WTC11 (cell line): ENCODE results near the gene HOXB5.

Source experiments
- ESRRA ChIP-seq: sonication (generic); formaldehyde crosslinking; IDR thresholded peaks from 2 replicates; pipeline ENCODE4 v1.8.1; 2022; ENCODE audit warnings: mild to moderate bottlenecking, missing genetic modification reagents, borderline replicate concordance
- FOXK1 ChIP-seq: sonication (generic); formaldehyde crosslinking; IDR thresholded peaks from 2 replicates; pipeline ENCODE4 v1.8.0; 2022; ENCODE audit warnings: mild to moderate bottlenecking, moderate library complexity, missing genetic modification reagents
- KAT7 ChIP-seq: sonication (generic); formaldehyde crosslinking; IDR thresholded peaks from 2 replicates; pipeline ENCODE4 v1.8.1; 2023; ENCODE audit warnings: missing genetic modification reagents, mild to moderate bottlenecking, borderline replicate concordance
- OVOL2 ChIP-seq: fragments of 250-450 bp; sonication (Bioruptor Pico); IDR thresholded peaks from 2 replicates; pipeline ENCODE4 v1.9.0; 2021; ENCODE audit warnings: mild to moderate bottlenecking, borderline replicate concordance
- SP1 ChIP-seq: sonication (generic); formaldehyde crosslinking; conservative IDR thresholded peaks from 2 replicates; pipeline ENCODE4 v1.8.1; 2022; ENCODE audit warnings: missing genetic modification reagents
- ZNF416 ChIP-seq: fragments of 250-450 bp; sonication (Bioruptor Pico); IDR thresholded peaks from 2 replicates; pipeline ENCODE4 v1.9.0; 2021; ENCODE audit warnings: mild to moderate bottlenecking, inconsistent platforms
- TF ChIP-seq, protein P1 (sequence below): fragments of 200-600 bp; IDR thresholded peaks from 2 replicates; pipeline ENCODE4 v1.8.0; 2022; ENCODE audit warnings: antibody characterized with exemption
- TF ChIP-seq, protein P2 (sequence below): sonication (generic); formaldehyde crosslinking; IDR thresholded peaks from 2 replicates; pipeline ENCODE4 v1.8.1; 2023; ENCODE audit warnings: mild to moderate bottlenecking, moderate library complexity, missing genetic modification reagents
- TF ChIP-seq, protein P3 (sequence below): sonication (generic); formaldehyde crosslinking; conservative IDR thresholded peaks from 2 replicates; pipeline ENCODE4 v1.8.1; 2023; ENCODE audit warnings: mild to moderate bottlenecking, low read depth, missing genetic modification reagents, moderate library complexity
- TF ChIP-seq, protein P4 (sequence below): sonication (generic); formaldehyde crosslinking; IDR thresholded peaks from 2 replicates; pipeline ENCODE4 v1.8.0; 2022; ENCODE audit warnings: missing genetic modification reagents
- TF ChIP-seq, protein P5 (sequence below): fragments of 250-450 bp; sonication (Bioruptor Pico); IDR thresholded peaks from 2 replicates; pipeline ENCODE4 v2.1.2; 2022; ENCODE audit warnings: mild to moderate bottlenecking, moderate library complexity

DNA sequence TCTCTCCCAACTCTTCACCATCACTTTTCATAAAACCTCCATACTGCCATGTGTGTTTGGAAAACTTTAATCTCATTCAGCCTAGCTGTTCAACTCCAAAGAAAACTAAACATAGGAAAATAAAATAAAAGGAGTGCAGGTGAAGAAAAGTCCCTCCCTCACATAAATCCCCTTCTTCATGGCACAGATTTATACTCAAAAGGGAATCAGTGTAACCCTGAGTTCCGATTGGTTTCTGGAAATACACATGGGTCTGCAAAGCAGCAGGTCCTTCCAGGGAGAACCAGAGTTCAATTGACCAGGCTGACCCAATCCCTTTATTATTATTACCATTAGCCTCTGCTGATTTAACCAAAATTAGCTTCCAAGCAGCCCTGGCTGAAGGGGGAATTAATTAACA is 39.8 kb downstream of the HOXB5 start:
- TF ChIP-seq, protein P1, sequence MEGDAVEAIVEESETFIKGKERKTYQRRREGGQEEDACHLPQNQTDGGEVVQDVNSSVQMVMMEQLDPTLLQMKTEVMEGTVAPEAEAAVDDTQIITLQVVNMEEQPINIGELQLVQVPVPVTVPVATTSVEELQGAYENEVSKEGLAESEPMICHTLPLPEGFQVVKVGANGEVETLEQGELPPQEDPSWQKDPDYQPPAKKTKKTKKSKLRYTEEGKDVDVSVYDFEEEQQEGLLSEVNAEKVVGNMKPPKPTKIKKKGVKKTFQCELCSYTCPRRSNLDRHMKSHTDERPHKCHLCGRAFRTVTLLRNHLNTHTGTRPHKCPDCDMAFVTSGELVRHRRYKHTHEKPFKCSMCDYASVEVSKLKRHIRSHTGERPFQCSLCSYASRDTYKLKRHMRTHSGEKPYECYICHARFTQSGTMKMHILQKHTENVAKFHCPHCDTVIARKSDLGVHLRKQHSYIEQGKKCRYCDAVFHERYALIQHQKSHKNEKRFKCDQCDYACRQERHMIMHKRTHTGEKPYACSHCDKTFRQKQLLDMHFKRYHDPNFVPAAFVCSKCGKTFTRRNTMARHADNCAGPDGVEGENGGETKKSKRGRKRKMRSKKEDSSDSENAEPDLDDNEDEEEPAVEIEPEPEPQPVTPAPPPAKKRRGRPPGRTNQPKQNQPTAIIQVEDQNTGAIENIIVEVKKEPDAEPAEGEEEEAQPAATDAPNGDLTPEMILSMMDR, result no peak
- TF ChIP-seq ESRRA (CRISPR knock-in tag), result no peak
- TF ChIP-seq OVOL2 (CRISPR knock-in tag), result no peak
- TF ChIP-seq, protein P2, sequence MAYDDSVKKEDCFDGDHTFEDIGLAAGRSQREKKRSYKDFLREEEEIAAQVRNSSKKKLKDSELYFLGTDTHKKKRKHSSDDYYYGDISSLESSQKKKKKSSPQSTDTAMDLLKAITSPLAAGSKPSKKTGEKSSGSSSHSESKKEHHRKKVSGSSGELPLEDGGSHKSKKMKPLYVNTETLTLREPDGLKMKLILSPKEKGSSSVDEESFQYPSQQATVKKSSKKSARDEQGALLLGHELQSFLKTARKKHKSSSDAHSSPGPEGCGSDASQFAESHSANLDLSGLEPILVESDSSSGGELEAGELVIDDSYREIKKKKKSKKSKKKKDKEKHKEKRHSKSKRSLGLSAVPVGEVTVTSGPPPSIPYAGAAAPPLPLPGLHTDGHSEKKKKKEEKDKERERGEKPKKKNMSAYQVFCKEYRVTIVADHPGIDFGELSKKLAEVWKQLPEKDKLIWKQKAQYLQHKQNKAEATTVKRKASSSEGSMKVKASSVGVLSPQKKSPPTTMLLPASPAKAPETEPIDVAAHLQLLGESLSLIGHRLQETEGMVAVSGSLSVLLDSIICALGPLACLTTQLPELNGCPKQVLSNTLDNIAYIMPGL, result no peak
- TF ChIP-seq FOXK1, result no peak
- TF ChIP-seq, protein P3, sequence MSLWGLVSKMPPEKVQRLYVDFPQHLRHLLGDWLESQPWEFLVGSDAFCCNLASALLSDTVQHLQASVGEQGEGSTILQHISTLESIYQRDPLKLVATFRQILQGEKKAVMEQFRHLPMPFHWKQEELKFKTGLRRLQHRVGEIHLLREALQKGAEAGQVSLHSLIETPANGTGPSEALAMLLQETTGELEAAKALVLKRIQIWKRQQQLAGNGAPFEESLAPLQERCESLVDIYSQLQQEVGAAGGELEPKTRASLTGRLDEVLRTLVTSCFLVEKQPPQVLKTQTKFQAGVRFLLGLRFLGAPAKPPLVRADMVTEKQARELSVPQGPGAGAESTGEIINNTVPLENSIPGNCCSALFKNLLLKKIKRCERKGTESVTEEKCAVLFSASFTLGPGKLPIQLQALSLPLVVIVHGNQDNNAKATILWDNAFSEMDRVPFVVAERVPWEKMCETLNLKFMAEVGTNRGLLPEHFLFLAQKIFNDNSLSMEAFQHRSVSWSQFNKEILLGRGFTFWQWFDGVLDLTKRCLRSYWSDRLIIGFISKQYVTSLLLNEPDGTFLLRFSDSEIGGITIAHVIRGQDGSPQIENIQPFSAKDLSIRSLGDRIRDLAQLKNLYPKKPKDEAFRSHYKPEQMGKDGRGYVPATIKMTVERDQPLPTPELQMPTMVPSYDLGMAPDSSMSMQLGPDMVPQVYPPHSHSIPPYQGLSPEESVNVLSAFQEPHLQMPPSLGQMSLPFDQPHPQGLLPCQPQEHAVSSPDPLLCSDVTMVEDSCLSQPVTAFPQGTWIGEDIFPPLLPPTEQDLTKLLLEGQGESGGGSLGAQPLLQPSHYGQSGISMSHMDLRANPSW (CRISPR knock-in tag), result no peak
- no peak for TF ChIP-seq SP1
- no peak for TF ChIP-seq ZNF416 (CRISPR knock-in tag)
- TF ChIP-seq, protein P4, sequence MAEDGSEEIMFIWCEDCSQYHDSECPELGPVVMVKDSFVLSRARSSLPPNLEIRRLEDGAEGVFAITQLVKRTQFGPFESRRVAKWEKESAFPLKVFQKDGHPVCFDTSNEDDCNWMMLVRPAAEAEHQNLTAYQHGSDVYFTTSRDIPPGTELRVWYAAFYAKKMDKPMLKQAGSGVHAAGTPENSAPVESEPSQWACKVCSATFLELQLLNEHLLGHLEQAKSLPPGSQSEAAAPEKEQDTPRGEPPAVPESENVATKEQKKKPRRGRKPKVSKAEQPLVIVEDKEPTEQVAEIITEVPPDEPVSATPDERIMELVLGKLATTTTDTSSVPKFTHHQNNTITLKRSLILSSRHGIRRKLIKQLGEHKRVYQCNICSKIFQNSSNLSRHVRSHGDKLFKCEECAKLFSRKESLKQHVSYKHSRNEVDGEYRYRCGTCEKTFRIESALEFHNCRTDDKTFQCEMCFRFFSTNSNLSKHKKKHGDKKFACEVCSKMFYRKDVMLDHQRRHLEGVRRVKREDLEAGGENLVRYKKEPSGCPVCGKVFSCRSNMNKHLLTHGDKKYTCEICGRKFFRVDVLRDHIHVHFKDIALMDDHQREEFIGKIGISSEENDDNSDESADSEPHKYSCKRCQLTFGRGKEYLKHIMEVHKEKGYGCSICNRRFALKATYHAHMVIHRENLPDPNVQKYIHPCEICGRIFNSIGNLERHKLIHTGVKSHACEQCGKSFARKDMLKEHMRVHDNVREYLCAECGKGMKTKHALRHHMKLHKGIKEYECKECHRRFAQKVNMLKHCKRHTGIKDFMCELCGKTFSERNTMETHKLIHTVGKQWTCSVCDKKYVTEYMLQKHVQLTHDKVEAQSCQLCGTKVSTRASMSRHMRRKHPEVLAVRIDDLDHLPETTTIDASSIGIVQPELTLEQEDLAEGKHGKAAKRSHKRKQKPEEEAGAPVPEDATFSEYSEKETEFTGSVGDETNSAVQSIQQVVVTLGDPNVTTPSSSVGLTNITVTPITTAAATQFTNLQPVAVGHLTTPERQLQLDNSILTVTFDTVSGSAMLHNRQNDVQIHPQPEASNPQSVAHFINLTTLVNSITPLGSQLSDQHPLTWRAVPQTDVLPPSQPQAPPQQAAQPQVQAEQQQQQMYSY (CRISPR knock-in tag), result no peak
- TF ChIP-seq KAT7 (CRISPR knock-in tag), result no peak
- TF ChIP-seq, protein P5, sequence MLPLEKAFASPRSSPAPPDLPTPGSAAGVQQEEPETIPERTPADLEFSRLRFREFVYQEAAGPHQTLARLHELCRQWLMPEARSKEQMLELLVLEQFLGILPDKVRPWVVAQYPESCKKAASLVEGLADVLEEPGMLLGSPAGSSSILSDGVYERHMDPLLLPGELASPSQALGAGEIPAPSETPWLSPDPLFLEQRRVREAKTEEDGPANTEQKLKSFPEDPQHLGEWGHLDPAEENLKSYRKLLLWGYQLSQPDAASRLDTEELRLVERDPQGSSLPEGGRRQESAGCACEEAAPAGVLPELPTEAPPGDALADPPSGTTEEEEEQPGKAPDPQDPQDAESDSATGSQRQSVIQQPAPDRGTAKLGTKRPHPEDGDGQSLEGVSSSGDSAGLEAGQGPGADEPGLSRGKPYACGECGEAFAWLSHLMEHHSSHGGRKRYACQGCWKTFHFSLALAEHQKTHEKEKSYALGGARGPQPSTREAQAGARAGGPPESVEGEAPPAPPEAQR (CRISPR knock-in tag), result no peak
